Panc1 (cell line): Measurements from ENCODE around the gene SLC14A1. TPM values are rescaled to one million over a fixed set of nuclear protein-coding genes. Genes with fewer than 3 reads are reported as not detected.

Experiments
- ATAC-seq: fragments of 200-7000 bp; cut with Tn5 transposase; 2 replicates; pipeline ENCODE4 v1.9.1; 2020; ENCODE audit warnings: mild to moderate bottlenecking, moderate library complexity
- BruUV-seq: library from RNA; stranded (reverse); fragments of 400-500 nt; replicated peaks from 2 replicates; lab custom pipeline; 2021; lab: Mats Ljungman, UMichigan
- CTCF ChIA-PET: fragments of 300-600 bp; sonication (Branson Sonifier 250); formaldehyde crosslinking; loops from one replicate; lab custom pipeline; 2022; ENCODE audit warnings: antibody characterized with exemption; lab: Charles Lee
- POLR2A ChIA-PET: fragments of 300-600 bp; sonication (Branson Sonifier 250); formaldehyde crosslinking; loops from one replicate; lab custom pipeline; 2022; ENCODE audit warnings: antibody characterized with exemption; lab: Charles Lee
- DNase-seq: peaks from one replicate; pipeline ENCODE4 v3.0.0-alpha.2; 2010; ENCODE audit warnings: low read depth, low spot score
- H3K27ac ChIP-seq: 2 replicates; pipeline ENCODE4 v1.5.1; 2011; ENCODE audit warnings: mild to moderate bottlenecking, low read length, inconsistent platforms
- H3K27me3 ChIP-seq: fragments of 200-500 bp; sonication (Bioruptor generic); 2 replicates; pipeline ENCODE4 v1.6.0; 2014; ENCODE audit warnings: low read length, inconsistent platforms; ENCODE audit not compliant: control insufficient read depth, insufficient read depth
- H3K36me3 ChIP-seq: fragments of 200-500 bp; sonication (Bioruptor generic); 2 replicates; pipeline ENCODE4 v1.5.1; 2014; ENCODE audit warnings: inconsistent platforms, mild to moderate bottlenecking, low read length, moderate library complexity; ENCODE audit not compliant: control insufficient read depth, insufficient read depth
- H3K4me1 ChIP-seq: 2 replicates; pipeline ENCODE4 v1.5.1; 2011; ENCODE audit warnings: inconsistent platforms, mild to moderate bottlenecking, low read length, moderate library complexity; ENCODE audit not compliant: control insufficient read depth, insufficient read depth
- H3K4me3 ChIP-seq, 2 experiments: 2 replicates each; pipeline ENCODE4 v1.5.1; 2011 to 2012; ENCODE audit warnings: low read depth in 2 of 2, low read length in 2 of 2, mild to moderate bottlenecking in 2 of 2, inconsistent platforms in 1 of 2, moderate library complexity in 1 of 2
- H3K9me3 ChIP-seq: fragments of 200-500 bp; sonication (Bioruptor generic); 2 replicates; pipeline ENCODE4 v1.5.1; 2014; ENCODE audit warnings: low read depth, mild to moderate bottlenecking, inconsistent platforms, low read length, moderate library complexity; ENCODE audit not compliant: control insufficient read depth, insufficient read depth
- CTCF ChIP-seq: fragments of 450-650 bp; IDR thresholded peaks from 2 replicates; pipeline ENCODE4 v1.5.1; 2017; ENCODE audit warnings: mild to moderate bottlenecking
- POLR2AphosphoS5 ChIP-seq: IDR thresholded peaks from 2 replicates; pipeline ENCODE4 v1.6.1; 2012; ENCODE audit warnings: mild to moderate bottlenecking, low read depth, low read length, moderate library complexity
- REST ChIP-seq, 2 experiments: IDR thresholded peaks; 2 replicates each; pipeline ENCODE4 v1.6.1; 2011 to 2012; ENCODE audit warnings: low read depth in 2 of 2, control low read depth in 1 of 2, low read length in 1 of 2, mild to moderate bottlenecking in 1 of 2, moderate library complexity in 1 of 2; ENCODE audit not compliant: insufficient read depth in 1 of 2
- SIN3A ChIP-seq: IDR thresholded peaks from 2 replicates; pipeline ENCODE4 v1.6.1; 2012; ENCODE audit warnings: low read depth, mild to moderate bottlenecking, low read length, moderate library complexity, borderline replicate concordance; ENCODE audit not compliant: insufficient read depth
- TCF7L2 ChIP-seq: IDR thresholded peaks from 2 replicates; pipeline ENCODE4 v1.6.1; 2011; ENCODE audit warnings: mild to moderate bottlenecking, low read depth, low read length, inconsistent platforms
- in situ Hi-C: cut with HindIII; loops from 2 replicates; pipeline ENCODE4 v1.10.0; 2016; ENCODE audit warnings: low sequenced_read_pairs, low pct_unique_long_range_greater_than_20kb
- intact Hi-C: fragments of 100-400 bp; cut with micrococcal nuclease; formaldehyde crosslinking; loops from one replicate; pipeline ENCODE4 v1.10.0; 2022; ENCODE audit not compliant: unreplicated experiment
- total RNA-seq: library from RNA; stranded (reverse); gene quantifications from one replicate; pipeline ENCODE4 v1.2.1, GENCODE V29; 2021; ENCODE audit not compliant: unreplicated experiment

The SLC14A1 gene
- total RNA-seq, 1 experiment from 2014 or later, result 1.2 TPM

GRCh38 chr18:45691816-45692179 is 32.2 kb upstream of the SLC14A1 start:
- in situ Hi-C loops, result no loop called here
- DNase-seq (no peak), ATAC-seq (no peak)
- Histone ChIP-seq H3K9me3 (no peaks in the 10 kb centered on the region), H3K4me1 (no peaks in the 10 kb centered on the region), H3K4me3 (no peak overlapping the region), H3K27ac (no peak overlapping the region), H3K36me3 (no peaks in the 10 kb centered on the region), H3K27me3 (no peaks in the 10 kb centered on the region)
- TF ChIP-seq POLR2AphosphoS5, result no peak
- no peak for TF ChIP-seq TCF7L2
- no peak for TF ChIP-seq REST (IDR thresholded peaks at IDR 0.05; ENCODE audit: insufficient read depth in 1 of 2, low read depth in 2 of 2, low read length in 1 of 2)
- no peak for TF ChIP-seq CTCF
- no peak for TF ChIP-seq SIN3A
- ChIA-PET POLR2A (no interaction called here), CTCF (no interaction called here)
- no TSS peak for BruUV-seq
- intact Hi-C loops, result loop anchor here (2.0 to 5.0 kb wide), 3 partner anchors 147 to 281 kb away; no protein-coding TSS in a partner anchor

- in situ Hi-C loops (no loop called here), intact Hi-C loops (no loop called here)
- Histone ChIP-seq H3K4me1 (no peaks in the 10 kb centered on the region), H3K27ac (no peak overlapping the region), H3K9me3 (no peaks in the 10 kb centered on the region), H3K4me3 (no peak overlapping the region), H3K27me3 (no peaks in the 10 kb centered on the region), H3K36me3 (no peaks in the 10 kb centered on the region)
- ChIA-PET POLR2A (interaction anchor here (0.6 kb wide), 1 partner anchor 41 kb away, joined by 3 read pairs; no protein-coding TSS in a partner anchor), CTCF (no interaction called here)
- TF ChIP-seq CTCF (no peak), SIN3A (no peak), REST (IDR thresholded peaks at IDR 0.05; ENCODE audit: insufficient read depth in 1 of 2, low read depth in 2 of 2, low read length in 1 of 2) (no peak), POLR2AphosphoS5 (no peak), TCF7L2 (no peak)
- no peak for ATAC-seq
- BruUV-seq, result no TSS peak
- DNase-seq, result no peak
These were observed 21.2 kb upstream of the SLC14A1 start for GRCh38 chr18:45702708-45703265.
